Ishikawa (cell line): Measurements from ENCODE around the gene GSTO2.

ENCODE experiments used
- CEBPB ChIP-seq: IDR thresholded peaks from 2 replicates; pipeline ENCODE4 v1.6.1; 2012
- CREB1 ChIP-seq: IDR thresholded peaks from 2 replicates; pipeline ENCODE4 v1.6.1; 2012; ENCODE audit warnings: low read depth
- EGR1 ChIP-seq: IDR thresholded peaks from 2 replicates; pipeline ENCODE4 v1.6.1; 2012
- EP300 ChIP-seq: IDR thresholded peaks from 2 replicates; pipeline ENCODE4 v1.6.1; 2012; ENCODE audit warnings: borderline replicate concordance
- FOXM1 ChIP-seq: IDR thresholded peaks from 2 replicates; pipeline ENCODE4 v1.6.1; 2012; ENCODE audit warnings: low read depth, borderline replicate concordance
- NFIC ChIP-seq: IDR thresholded peaks from 2 replicates; pipeline ENCODE4 v1.6.1; 2012
- RAD21 ChIP-seq: IDR thresholded peaks from 2 replicates; pipeline ENCODE4 v1.6.1; 2012; ENCODE audit warnings: low read depth
- REST ChIP-seq: IDR thresholded peaks from 2 replicates; pipeline ENCODE4 v1.6.1; 2012; ENCODE audit warnings: low read depth, mild to moderate bottlenecking
- TAF1 ChIP-seq: IDR thresholded peaks from 2 replicates; pipeline ENCODE4 v1.6.1; 2012; ENCODE audit warnings: low read depth, mild to moderate bottlenecking
- TCF12 ChIP-seq: IDR thresholded peaks from 2 replicates; pipeline ENCODE4 v1.6.1; 2012; ENCODE audit warnings: low read depth
- TEAD4 ChIP-seq: IDR thresholded peaks from 2 replicates; pipeline ENCODE4 v1.6.1; 2012
- USF1 ChIP-seq: IDR thresholded peaks from 2 replicates; pipeline ENCODE4 v1.6.1; 2012
- YY1 ChIP-seq: IDR thresholded peaks from 2 replicates; pipeline ENCODE4 v1.6.1; 2012; ENCODE audit warnings: low read depth
- ZBTB7A ChIP-seq: IDR thresholded peaks from 2 replicates; pipeline ENCODE4 v1.6.1; 2012; ENCODE audit warnings: low read depth
- TF ChIP-seq, protein P1 (sequence below): IDR thresholded peaks from 2 replicates; pipeline ENCODE4 v1.6.1; 2012

Gene GSTO2

GRCh38 chr10:104264783-104265182 lies 4.2 kb upstream of the GSTO2 start:
- TF ChIP-seq TAF1 (no peak), RAD21 (no peak), TEAD4 (no peak), YY1 (no peak), CREB1 (no peak), EP300 (no peak), REST (no peak), FOXM1 (no peak), EGR1 (no peak), CEBPB (no peak), TCF12 (no peak), NFIC (no peak)
- TF ChIP-seq, protein P1, sequence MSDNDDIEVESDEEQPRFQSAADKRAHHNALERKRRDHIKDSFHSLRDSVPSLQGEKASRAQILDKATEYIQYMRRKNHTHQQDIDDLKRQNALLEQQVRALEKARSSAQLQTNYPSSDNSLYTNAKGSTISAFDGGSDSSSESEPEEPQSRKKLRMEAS: no peak

DNA sequence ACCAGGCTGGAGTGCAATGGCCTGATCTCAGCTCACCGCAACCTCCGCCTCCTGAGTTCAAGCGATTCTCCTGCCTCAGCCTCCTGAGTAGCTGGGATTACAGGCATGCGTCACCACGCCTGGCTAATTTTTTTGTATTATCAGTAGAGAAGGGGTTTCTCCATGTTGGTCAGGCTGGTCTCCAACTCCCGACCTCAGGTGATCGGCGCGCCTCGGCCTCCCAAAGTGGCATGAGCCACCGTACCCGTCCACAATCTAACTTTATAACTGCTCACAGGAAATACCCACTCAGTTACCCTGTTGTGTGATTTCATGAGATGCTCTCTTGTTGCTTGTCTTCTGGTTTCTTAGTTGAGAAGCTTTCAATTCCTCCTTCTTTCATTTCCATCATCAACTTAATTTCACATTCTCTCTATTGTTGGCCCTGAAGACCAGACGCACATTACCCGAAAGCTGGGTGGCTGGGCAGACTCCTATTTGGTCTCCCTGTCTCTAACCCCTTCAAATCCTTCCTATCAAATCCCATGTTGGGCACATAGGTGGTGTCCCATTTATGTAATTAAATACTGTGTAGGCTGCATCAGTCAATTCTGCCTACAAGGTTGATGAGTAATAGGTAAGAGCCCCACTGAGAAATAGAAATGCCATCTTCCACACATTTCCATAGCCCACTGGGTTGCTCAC lies 1.1 kb upstream of the GSTO2 start:
- no peak for TF ChIP-seq REST
- TF ChIP-seq NFIC: no peak

DNA sequence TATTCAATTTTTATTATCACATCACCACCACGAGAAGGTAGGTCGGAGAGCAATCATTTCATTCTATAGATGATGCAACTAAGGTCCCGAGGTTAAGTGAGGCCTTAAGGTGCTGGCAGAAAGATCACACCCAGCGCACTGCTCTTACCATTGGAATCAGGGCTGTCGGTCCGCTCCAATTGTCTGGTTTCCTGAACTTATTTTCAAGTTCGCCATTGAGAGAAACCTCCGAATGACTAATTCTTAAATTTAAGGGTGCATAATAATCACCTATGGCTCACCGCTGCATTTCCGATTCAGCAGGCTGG lies 625 bp upstream of the GSTO2 start:
- TF ChIP-seq, protein P1: no peak
- TF ChIP-seq CREB1 (no peak), ZBTB7A (no peak), TEAD4 (no peak), CEBPB (no peak), USF1 (no peak), FOXM1 (no peak), YY1 (no peak), TAF1 (no peak), EGR1 (no peak), REST (no peak)

GRCh38 chr10:104273286-104273685 lies 4.3 kb downstream of the GSTO2 start:
- TF ChIP-seq TEAD4 (no peak), YY1 (no peak), CREB1 (no peak), REST (no peak), TCF12 (no peak), EP300 (no peak), ZBTB7A (no peak), NFIC (no peak)
